Panc1 (cell line): ENCODE measurements around the gene CTNND1.

Source experiments
- POLR2AphosphoS5 ChIP-seq: IDR thresholded peaks from 2 replicates; pipeline ENCODE4 v1.6.1; 2012; ENCODE audit warnings: mild to moderate bottlenecking, low read depth, low read length, moderate library complexity
- SIN3A ChIP-seq: IDR thresholded peaks from 2 replicates; pipeline ENCODE4 v1.6.1; 2012; ENCODE audit warnings: low read depth, mild to moderate bottlenecking, low read length, moderate library complexity, borderline replicate concordance; ENCODE audit not compliant: insufficient read depth
- TF ChIP-seq, protein P1 (sequence below): fragments of 450-650 bp; IDR thresholded peaks from 2 replicates; pipeline ENCODE4 v1.5.1; 2017; ENCODE audit warnings: mild to moderate bottlenecking

GRCh38 chr11:57781529-57781943, 19.9 kb downstream of the CTNND1 start:
- TF ChIP-seq, protein P1, sequence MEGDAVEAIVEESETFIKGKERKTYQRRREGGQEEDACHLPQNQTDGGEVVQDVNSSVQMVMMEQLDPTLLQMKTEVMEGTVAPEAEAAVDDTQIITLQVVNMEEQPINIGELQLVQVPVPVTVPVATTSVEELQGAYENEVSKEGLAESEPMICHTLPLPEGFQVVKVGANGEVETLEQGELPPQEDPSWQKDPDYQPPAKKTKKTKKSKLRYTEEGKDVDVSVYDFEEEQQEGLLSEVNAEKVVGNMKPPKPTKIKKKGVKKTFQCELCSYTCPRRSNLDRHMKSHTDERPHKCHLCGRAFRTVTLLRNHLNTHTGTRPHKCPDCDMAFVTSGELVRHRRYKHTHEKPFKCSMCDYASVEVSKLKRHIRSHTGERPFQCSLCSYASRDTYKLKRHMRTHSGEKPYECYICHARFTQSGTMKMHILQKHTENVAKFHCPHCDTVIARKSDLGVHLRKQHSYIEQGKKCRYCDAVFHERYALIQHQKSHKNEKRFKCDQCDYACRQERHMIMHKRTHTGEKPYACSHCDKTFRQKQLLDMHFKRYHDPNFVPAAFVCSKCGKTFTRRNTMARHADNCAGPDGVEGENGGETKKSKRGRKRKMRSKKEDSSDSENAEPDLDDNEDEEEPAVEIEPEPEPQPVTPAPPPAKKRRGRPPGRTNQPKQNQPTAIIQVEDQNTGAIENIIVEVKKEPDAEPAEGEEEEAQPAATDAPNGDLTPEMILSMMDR = no peak
- TF ChIP-seq POLR2AphosphoS5 (no peak), SIN3A (no peak)
